GM12878 (cell line): ENCODE data around the gene PSMD3. TPM values are rescaled to one million over a fixed set of nuclear protein-coding genes. Genes with fewer than 3 reads are reported as not detected.

Source experiments
- ATAC-seq: fragments of 200-7000 bp; cut with Tn5 transposase; 3 replicates; pipeline ENCODE4 v1.9.1; 2020; ENCODE audit warnings: mild to moderate bottlenecking, moderate library complexity
- BruUV-seq: library from RNA; stranded (reverse); fragments of 400-500 nt; replicated peaks from 2 replicates; lab custom pipeline; 2021; lab: Mats Ljungman, UMichigan
- CTCF ChIA-PET: fragments of 300-600 bp; sonication (Branson Sonifier 250); formaldehyde crosslinking; extraction: SDS; loops from one replicate; lab custom pipeline; 2021; ENCODE audit warnings: inconsistent platforms; lab: Yijun Ruan, JAX
- POLR2A ChIA-PET: fragments of 350-600 bp; formaldehyde crosslinking; extraction: SDS; loops from one replicate; lab custom pipeline; 2021; ENCODE audit warnings: inconsistent platforms; lab: Charles Lee
- RAD21 ChIA-PET: fragments of 300-600 bp; sonication (Branson Sonifier 250); formaldehyde crosslinking; loops from one replicate; lab custom pipeline; 2023; ENCODE audit warnings: antibody characterized with exemption; ENCODE audit not compliant: unreplicated experiment; lab: Charles Lee
- SMC1A ChIA-PET: fragments of 300-600 bp; sonication (Branson Sonifier 250); formaldehyde crosslinking; loops from one replicate; lab custom pipeline; 2023; ENCODE audit not compliant: unreplicated experiment, uncharacterized antibody; lab: Charles Lee
- DNase-seq: peaks from one replicate; pipeline ENCODE4 v3.0.0-alpha.2; 2011; ENCODE audit warnings: low read depth, low spot score
- FAIRE-seq: peaks from 3 replicates; lab custom pipeline; 2011; peaks lifted over from hg19 to GRCh38; lab: Jason Lieb, UNC
- H2AFZ ChIP-seq: 2 replicates; pipeline ENCODE4 v1.6.0; 2011; ENCODE audit warnings: low read depth, low read length, control low read depth; ENCODE audit not compliant: control insufficient read depth
- H3K27ac ChIP-seq: 2 replicates; pipeline ENCODE4 v1.5.1; 2011; ENCODE audit warnings: control low read depth; ENCODE audit not compliant: control insufficient read depth, insufficient read depth
- H3K27me3 ChIP-seq, 2 experiments: replicated peaks in 1 of 2; 2 replicates each; pipeline versions ENCODE4 v1.6.0 to v1.6.1; 2011; ENCODE audit warnings: low read length in 1 of 2; ENCODE audit not compliant: control insufficient read depth in 2 of 2, insufficient read depth in 2 of 2
- H3K36me3 ChIP-seq, 2 experiments: 2 replicates each; pipeline ENCODE4 v1.5.1; 2011; ENCODE audit warnings: low read length in 1 of 2; ENCODE audit not compliant: control insufficient read depth in 2 of 2, insufficient read depth in 2 of 2
- H3K4me1 ChIP-seq: 2 replicates; pipeline ENCODE4 v1.6.1; 2011; ENCODE audit warnings: mild to moderate bottlenecking, low read length, moderate library complexity, mixed read lengths; ENCODE audit not compliant: control insufficient read depth, insufficient read depth
- H3K4me2 ChIP-seq: 2 replicates; pipeline ENCODE4 v1.6.0; 2011; ENCODE audit warnings: control low read depth; ENCODE audit not compliant: control insufficient read depth, insufficient read depth
- H3K4me3 ChIP-seq: fragments of 200-600 bp; sonication (generic); 2 replicates; pipeline ENCODE4 v1.5.1; 2016
- H3K79me2 ChIP-seq: 2 replicates; pipeline ENCODE4 v1.6.0; 2011; ENCODE audit warnings: low read length; ENCODE audit not compliant: control insufficient read depth, insufficient read depth
- H3K9ac ChIP-seq: 2 replicates; pipeline ENCODE4 v1.8.0; 2011; ENCODE audit warnings: low read length, control low read depth, mixed read lengths; ENCODE audit not compliant: control insufficient read depth, insufficient read depth
- H3K9me3 ChIP-seq: replicated peaks from 3 replicates; pipeline ENCODE4 v1.5.1; 2011; ENCODE audit warnings: mild to moderate bottlenecking, low read length; ENCODE audit not compliant: control insufficient read depth, insufficient read depth
- H4K20me1 ChIP-seq: 2 replicates; pipeline ENCODE4 v1.6.0; 2011; ENCODE audit not compliant: control insufficient read depth, insufficient read depth
- CBFB ChIP-seq: IDR thresholded peaks from 2 replicates; pipeline ENCODE4 v1.6.1; 2016; ENCODE audit warnings: antibody characterized with exemption, low read depth
- HDAC6 ChIP-seq: fragments of 200-600 bp; sonication (generic); IDR thresholded peaks from one replicate; pipeline ENCODE4 v1.8.0; 2017; ENCODE audit warnings: antibody characterized with exemption; ENCODE audit not compliant: unreplicated experiment
- IKZF2 ChIP-seq, 2 experiments: fragments of 450-650 bp; IDR thresholded peaks; 2 replicates each; pipeline ENCODE4 v1.6.1; 2017; ENCODE audit warnings: mild to moderate bottlenecking in 2 of 2, moderate library complexity in 2 of 2
- IRF3 ChIP-seq: fragments of 450-650 bp; IDR thresholded peaks from 2 replicates; pipeline ENCODE4 v1.6.1; 2014; ENCODE audit warnings: mild to moderate bottlenecking
- MTA2 ChIP-seq: fragments of 450-650 bp; IDR thresholded peaks from 2 replicates; pipeline ENCODE4 v1.6.1; 2016; ENCODE audit warnings: low read depth, mild to moderate bottlenecking, moderate library complexity
- RCOR1 ChIP-seq: conservative IDR thresholded peaks from 2 replicates; pipeline ENCODE4 v1.6.1; 2012; ENCODE audit warnings: low read depth, low read length, improper control_type of control experiment
- SMC3 ChIP-seq: IDR thresholded peaks from 2 replicates; pipeline ENCODE4 v1.6.1; 2011; ENCODE audit warnings: low read length, improper control_type of control experiment, borderline replicate concordance
- SP1 ChIP-seq: IDR thresholded peaks from one replicate; pipeline ENCODE4 v1.6.1; 2011; ENCODE audit warnings: low read depth, low read length
- TARDBP ChIP-seq: IDR thresholded peaks from 2 replicates; pipeline ENCODE4 v1.6.1; 2016; ENCODE audit warnings: borderline replicate concordance
- TCF3 ChIP-seq: IDR thresholded peaks from 2 replicates; pipeline ENCODE4 v1.6.1; 2012; ENCODE audit warnings: low read depth, mild to moderate bottlenecking, low read length, borderline replicate concordance; ENCODE audit not compliant: insufficient read depth
- ZBTB33 ChIP-seq: fragments of 450-650 bp; IDR thresholded peaks from 2 replicates; pipeline ENCODE4 v1.6.1; 2017; ENCODE audit warnings: mild to moderate bottlenecking
- WGBS: methylation state at CpG from one replicate; pipeline ENCODE4 v1.1.6; 2016; ENCODE audit warnings: low lambda C conversion rate; ENCODE audit not compliant: insufficient replicate concordance, insufficient coverage; ENCODE audit errors: missing lambda C conversion rate; 5-methylcytosine and 5-hydroxymethylcytosine counted together
- in situ Hi-C: fragments of 300-500 bp; cut with MboI; formaldehyde crosslinking; loops from 9 replicates; pipeline ENCODE4 v1.14.3; 2018; ENCODE audit warnings: mixed read lengths
- intact Hi-C: fragments of 100-400 bp; cut with micrococcal nuclease; formaldehyde crosslinking; loops from one replicate; pipeline ENCODE4 v1.14.2; 2022; ENCODE audit not compliant: unreplicated experiment
- polyA plus RNA-seq, 11 experiments: library from polyadenylated mRNA; depleted of rRNA in 4 of 11; unstranded in 6 of 11; stranded (reverse) in 5 of 11; fragments of >200 nt; fragmentation: Nextera tagmentation in 4 of 11; fragmentation: Illumina TruSeq in 1 of 11; extraction: Ambion mirVana in 4 of 11; extraction: Trizol in 1 of 11; gene quantifications; 1 replicate in 1 of 11; 2 replicates in 10 of 11; pipeline versions ENCODE4 v1.2.1 to v1.2.3, GENCODE V29; 2011 to 2016; ENCODE audit warnings: inconsistent platforms in 2 of 11, missing spikeins in 2 of 11, low read depth in 1 of 11
- total RNA-seq, 4 experiments: library from RNA; depleted of rRNA in 3 of 4; stranded (reverse); fragments of >200 nt in 3 of 4; fragmentation: Illumina TruSeq in 1 of 4; extraction: Trizol in 1 of 4; gene quantifications; 2 replicates each; pipeline versions ENCODE4 v1.2.1 to v1.2.3, GENCODE V29; 2013 to 2021
- TF ChIP-seq, protein P1 (sequence below): IDR thresholded peaks from 2 replicates; pipeline ENCODE4 v1.6.1; 2011; ENCODE audit warnings: low read depth, mild to moderate bottlenecking, low read length, moderate library complexity, borderline replicate concordance; ENCODE audit errors: extremely low read depth
- TF ChIP-seq, protein P2 (sequence below): fragments of 450-650 bp; formaldehyde crosslinking; IDR thresholded peaks from 2 replicates; pipeline ENCODE4 v1.4.0; 2020; ENCODE audit warnings: mild to moderate bottlenecking, moderate library complexity
- TF ChIP-seq, protein P3 (sequence below): fragments of 450-650 bp; formaldehyde crosslinking; IDR thresholded peaks from 2 replicates; pipeline ENCODE4 v1.5.0; 2022; ENCODE audit warnings: mild to moderate bottlenecking, missing genetic modification characterization

PSMD3 gene
- total and polyA plus RNA-seq, 10 of the 15 experiments (the other 5 are each of a cell fraction or from before 2014, with no cell fraction given), result 2.2 to 192 (median 129) TPM

- H4K20me1 ChIP-seq, result no peaks in the 10 kb centered on the region
- no peaks in the 10 kb centered on the region for H3K9me3 ChIP-seq
- H3K36me3 ChIP-seq, result no peaks in the 10 kb centered on the region
- H3K4me3 ChIP-seq, result no peak overlapping the region
- DNase-seq, result no peak
- ChIA-PET RAD21 (no interaction called here), SMC1A (no interaction called here), POLR2A (no interaction called here), CTCF (no interaction called here)
- no peak overlapping the region for H3K4me2 ChIP-seq
- H3K9ac ChIP-seq, result no peak overlapping the region
- intact Hi-C loops, result no loop called here
- ATAC-seq, result no peak
- H3K27me3 ChIP-seq, result peaks cover 0 to 4% of the 10 kb centered on the region in 2 experiments; a peak in 2 of 4 replicates
- no peaks in the 10 kb centered on the region for H3K79me2 ChIP-seq
- no peak for FAIRE-seq
- in situ Hi-C loops, result no loop called here
- H2AFZ ChIP-seq, result no peak overlapping the region
- BruUV-seq, result no TSS peak
- 35% methylated on average over 4 of the region's 4 CpGs for WGBS
- no peaks in the 10 kb centered on the region for H3K4me1 ChIP-seq
- H3K27ac ChIP-seq, result no peak overlapping the region
- TF ChIP-seq HDAC6, result no peak
- no peak for TF ChIP-seq TCF3
- TF ChIP-seq CBFB, result no peak
- no peak for TF ChIP-seq SMC3
- TF ChIP-seq, protein P1, sequence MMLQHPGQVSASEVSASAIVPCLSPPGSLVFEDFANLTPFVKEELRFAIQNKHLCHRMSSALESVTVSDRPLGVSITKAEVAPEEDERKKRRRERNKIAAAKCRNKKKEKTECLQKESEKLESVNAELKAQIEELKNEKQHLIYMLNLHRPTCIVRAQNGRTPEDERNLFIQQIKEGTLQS, result no peak
- TF ChIP-seq, protein P2, sequence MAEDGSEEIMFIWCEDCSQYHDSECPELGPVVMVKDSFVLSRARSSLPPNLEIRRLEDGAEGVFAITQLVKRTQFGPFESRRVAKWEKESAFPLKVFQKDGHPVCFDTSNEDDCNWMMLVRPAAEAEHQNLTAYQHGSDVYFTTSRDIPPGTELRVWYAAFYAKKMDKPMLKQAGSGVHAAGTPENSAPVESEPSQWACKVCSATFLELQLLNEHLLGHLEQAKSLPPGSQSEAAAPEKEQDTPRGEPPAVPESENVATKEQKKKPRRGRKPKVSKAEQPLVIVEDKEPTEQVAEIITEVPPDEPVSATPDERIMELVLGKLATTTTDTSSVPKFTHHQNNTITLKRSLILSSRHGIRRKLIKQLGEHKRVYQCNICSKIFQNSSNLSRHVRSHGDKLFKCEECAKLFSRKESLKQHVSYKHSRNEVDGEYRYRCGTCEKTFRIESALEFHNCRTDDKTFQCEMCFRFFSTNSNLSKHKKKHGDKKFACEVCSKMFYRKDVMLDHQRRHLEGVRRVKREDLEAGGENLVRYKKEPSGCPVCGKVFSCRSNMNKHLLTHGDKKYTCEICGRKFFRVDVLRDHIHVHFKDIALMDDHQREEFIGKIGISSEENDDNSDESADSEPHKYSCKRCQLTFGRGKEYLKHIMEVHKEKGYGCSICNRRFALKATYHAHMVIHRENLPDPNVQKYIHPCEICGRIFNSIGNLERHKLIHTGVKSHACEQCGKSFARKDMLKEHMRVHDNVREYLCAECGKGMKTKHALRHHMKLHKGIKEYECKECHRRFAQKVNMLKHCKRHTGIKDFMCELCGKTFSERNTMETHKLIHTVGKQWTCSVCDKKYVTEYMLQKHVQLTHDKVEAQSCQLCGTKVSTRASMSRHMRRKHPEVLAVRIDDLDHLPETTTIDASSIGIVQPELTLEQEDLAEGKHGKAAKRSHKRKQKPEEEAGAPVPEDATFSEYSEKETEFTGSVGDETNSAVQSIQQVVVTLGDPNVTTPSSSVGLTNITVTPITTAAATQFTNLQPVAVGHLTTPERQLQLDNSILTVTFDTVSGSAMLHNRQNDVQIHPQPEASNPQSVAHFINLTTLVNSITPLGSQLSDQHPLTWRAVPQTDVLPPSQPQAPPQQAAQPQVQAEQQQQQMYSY, result no peak
- TF ChIP-seq MTA2, result no peak
- TF ChIP-seq, protein P3, sequence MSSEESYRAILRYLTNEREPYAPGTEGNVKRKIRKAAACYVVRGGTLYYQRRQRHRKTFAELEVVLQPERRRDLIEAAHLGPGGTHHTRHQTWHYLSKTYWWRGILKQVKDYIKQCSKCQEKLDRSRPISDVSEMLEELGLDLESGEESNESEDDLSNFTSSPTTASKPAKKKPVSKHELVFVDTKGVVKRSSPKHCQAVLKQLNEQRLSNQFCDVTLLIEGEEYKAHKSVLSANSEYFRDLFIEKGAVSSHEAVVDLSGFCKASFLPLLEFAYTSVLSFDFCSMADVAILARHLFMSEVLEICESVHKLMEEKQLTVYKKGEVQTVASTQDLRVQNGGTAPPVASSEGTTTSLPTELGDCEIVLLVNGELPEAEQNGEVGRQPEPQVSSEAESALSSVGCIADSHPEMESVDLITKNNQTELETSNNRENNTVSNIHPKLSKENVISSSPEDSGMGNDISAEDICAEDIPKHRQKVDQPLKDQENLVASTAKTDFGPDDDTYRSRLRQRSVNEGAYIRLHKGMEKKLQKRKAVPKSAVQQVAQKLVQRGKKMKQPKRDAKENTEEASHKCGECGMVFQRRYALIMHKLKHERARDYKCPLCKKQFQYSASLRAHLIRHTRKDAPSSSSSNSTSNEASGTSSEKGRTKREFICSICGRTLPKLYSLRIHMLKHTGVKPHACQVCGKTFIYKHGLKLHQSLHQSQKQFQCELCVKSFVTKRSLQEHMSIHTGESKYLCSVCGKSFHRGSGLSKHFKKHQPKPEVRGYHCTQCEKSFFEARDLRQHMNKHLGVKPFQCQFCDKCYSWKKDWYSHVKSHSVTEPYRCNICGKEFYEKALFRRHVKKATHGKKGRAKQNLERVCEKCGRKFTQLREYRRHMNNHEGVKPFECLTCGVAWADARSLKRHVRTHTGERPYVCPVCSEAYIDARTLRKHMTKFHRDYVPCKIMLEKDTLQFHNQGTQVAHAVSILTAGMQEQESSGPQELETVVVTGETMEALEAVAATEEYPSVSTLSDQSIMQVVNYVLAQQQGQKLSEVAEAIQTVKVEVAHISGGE (CRISPR knock-in tag), result no peak
- TF ChIP-seq RCOR1, result no peak
- no peak for TF ChIP-seq SP1
- no peak for TF ChIP-seq IKZF2 (IDR thresholded peaks at IDR 0.05)
- no peak for TF ChIP-seq ZBTB33
- TF ChIP-seq TARDBP, result no peak
- no peak for TF ChIP-seq IRF3
These were observed 9.5 kb upstream of the PSMD3 start for GRCh38 chr17:39971076-39971603.
